ENCODE results near the gene AFAP1.

GRCh38 chr4:7857238-7857701, 82.4 kb downstream of the AFAP1 start:
- TF ChIP-seq, protein P1, sequence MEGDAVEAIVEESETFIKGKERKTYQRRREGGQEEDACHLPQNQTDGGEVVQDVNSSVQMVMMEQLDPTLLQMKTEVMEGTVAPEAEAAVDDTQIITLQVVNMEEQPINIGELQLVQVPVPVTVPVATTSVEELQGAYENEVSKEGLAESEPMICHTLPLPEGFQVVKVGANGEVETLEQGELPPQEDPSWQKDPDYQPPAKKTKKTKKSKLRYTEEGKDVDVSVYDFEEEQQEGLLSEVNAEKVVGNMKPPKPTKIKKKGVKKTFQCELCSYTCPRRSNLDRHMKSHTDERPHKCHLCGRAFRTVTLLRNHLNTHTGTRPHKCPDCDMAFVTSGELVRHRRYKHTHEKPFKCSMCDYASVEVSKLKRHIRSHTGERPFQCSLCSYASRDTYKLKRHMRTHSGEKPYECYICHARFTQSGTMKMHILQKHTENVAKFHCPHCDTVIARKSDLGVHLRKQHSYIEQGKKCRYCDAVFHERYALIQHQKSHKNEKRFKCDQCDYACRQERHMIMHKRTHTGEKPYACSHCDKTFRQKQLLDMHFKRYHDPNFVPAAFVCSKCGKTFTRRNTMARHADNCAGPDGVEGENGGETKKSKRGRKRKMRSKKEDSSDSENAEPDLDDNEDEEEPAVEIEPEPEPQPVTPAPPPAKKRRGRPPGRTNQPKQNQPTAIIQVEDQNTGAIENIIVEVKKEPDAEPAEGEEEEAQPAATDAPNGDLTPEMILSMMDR (IDR thresholded peaks at IDR 0.05) = no peak
- no peak for TF ChIP-seq POLR2A (IDR thresholded peaks at IDR 0.05)

All from uterus (tissue), 2 donors.